Measurements from ENCODE around the gene RNF224. TPM values are rescaled to one million over a fixed set of nuclear protein-coding genes. Genes with fewer than 3 reads are reported as not detected.
A peak's percentile ranks its signal among the peaks of the same experiment; 100 is the strongest.

RNF224 gene
- total RNA-seq, 1 donor from 2014 or later = 0.35 TPM

DNA sequence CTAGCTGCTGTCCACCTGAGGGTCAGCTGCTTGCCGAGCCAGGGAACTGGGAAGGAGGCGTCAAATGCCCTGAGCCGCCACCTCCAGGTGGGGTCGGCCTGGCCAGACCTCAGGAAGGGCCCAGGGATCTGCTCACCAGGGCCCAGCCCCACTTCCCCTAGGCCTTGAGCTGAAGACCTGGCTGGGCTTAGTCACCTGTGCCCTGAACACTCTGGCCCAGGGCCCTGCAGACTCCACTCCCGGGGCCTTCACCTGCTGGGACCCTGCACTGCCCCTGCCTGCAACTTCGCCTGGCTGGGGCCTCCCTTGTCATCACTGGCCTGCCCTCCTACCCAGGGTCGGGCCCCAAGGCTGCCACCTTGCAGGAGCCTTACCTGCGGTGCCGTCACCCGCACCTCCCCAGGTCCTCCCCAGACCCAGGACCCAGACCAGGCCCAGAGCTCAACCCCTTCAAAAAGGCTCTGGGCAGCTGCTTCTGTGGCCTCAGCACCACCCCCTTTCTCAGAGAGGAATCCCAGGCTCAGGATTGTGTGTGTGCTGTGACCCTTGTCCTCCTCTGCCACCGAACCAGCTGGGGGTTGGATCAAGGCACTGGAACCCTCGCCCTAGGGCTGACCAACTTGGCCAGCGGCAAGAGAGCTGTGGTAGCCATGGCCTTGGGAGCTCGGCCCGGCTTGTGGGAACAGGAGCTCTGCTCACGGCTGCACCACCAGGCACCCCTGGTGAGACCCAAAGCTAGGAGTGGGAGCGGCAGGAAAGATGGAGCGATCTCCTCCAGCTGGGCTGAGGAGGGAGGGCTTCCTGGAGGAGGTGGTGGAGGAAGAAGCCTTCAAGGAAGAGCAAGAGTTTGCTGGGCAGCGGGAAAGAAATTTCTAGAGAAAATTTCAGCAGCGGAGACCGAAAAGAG is 26.7 kb downstream of the RNF224 start:
- Histone ChIP-seq H3K36me3 (peaks cover 21% of the 10 kb centered on the region), H3K9me3 (no peaks in the 10 kb centered on the region), H3K27me3 (no peaks in the 10 kb centered on the region), H3K27ac (peak overlapping the region; percentile 75), H3K4me1 (peaks cover 16% of the 10 kb centered on the region), H3K4me3 (peak overlapping the region; percentile 86)
- no peak for TF ChIP-seq CTCF (IDR thresholded peaks at IDR 0.05)
- ATAC-seq = no peak
- no peak for DNase-seq
- intact Hi-C loops (cut with DNase I) = no loop called here

DNA sequence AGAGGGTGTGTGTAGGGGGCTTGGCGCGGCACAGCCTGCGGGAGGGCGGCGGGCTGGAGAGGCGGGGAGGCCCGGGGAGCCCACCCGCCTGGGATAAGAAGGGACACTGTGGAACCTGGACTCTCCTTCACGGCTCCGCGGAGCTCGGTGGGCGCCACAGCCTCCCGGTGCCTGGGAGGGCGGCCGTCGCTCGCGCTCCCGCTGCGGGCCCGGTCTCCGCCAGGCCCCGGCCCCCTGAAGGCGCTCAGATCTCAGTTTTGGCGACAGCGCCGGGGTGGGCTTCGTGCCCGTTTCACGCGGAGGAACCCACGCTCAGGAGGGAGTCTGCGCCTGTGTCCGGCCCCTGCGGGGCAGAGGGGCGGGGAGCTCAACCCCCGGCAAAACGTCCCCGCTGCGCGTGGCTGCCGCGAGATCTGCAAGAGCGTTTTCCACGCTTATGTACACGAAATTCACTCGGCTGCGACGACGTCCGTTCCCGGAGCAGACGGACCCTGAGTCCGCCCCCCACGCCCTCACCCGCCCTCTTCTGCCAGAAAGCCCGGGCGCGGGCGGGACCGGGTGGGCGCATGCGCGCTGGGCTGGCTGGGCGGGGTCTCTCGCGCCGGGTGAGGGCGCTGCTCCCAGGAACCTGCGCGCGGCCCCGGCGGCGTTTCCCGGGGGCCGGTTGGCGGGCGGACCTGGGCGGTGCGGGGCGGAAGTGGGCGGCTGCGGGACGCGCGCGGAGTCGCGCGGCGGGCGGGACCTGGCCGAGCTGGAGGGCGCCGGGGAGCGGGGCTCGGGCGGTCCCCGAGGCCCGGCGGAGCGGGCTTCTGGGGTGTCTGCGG is 27.5 kb downstream of the RNF224 start, which contains the start of gene NELFB:
Gene NELFB, plus strand, starts transcription at position 704 of the 824 bp plus-strand sequence.
- ATAC-seq (peak; percentile 94), DNase-seq (peak; percentile 97)
- no peak for TF ChIP-seq CTCF (IDR thresholded peaks at IDR 0.05)
- H3K27ac ChIP-seq = peak within 1 kb of the TSS; percentile 75
- H3K4me3 ChIP-seq = peak within 1 kb of the TSS; percentile 86
- H3K9me3 ChIP-seq = no peaks in the 10 kb centered on the region
- intact Hi-C loops (cut with DNase I) = no loop called here
- peaks cover 27% of the 10 kb centered on the region for H3K36me3 ChIP-seq
- peaks cover 16% of the 10 kb centered on the region for H3K4me1 ChIP-seq
- H3K27me3 ChIP-seq = no peaks in the 10 kb centered on the region

GRCh38 chr9:137255448-137256114 is 28.3 kb downstream of the RNF224 start:
- TF ChIP-seq CTCF (IDR thresholded peaks at IDR 0.05) = no peak
- Histone ChIP-seq H3K9me3 (no peaks in the 10 kb centered on the region), H3K27ac (peak overlapping the region; percentile 74), H3K27me3 (no peaks in the 10 kb centered on the region), H3K4me3 (peak overlapping the region; percentile 86), H3K36me3 (peaks cover 27% of the 10 kb centered on the region), H3K4me1 (peaks cover 16% of the 10 kb centered on the region)
- intact Hi-C loops (cut with DNase I) = no loop called here
- ATAC-seq = peak; percentile 58
- peak; percentile 86 for DNase-seq

DNA sequence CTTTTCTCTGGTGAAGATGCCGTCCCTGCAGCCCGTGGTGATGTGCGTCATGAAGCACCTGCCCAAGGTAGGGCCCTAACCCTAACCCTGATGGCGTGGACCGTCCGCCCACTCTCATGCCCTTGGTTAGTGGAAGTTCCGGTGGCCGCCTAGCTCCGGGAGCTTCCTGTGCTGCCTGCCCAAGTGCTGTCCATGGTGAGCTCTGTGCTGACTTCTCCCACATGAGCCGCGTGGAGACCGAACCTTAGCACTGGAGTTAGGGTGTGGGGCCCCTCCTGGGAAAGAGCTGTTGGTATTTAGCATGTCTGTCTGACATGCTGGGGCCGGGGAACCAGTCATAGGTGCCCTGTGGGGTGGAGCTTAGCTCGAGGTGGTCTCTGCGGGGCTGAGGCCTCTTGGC is 29.1 kb downstream of the RNF224 start:
- ATAC-seq = no peak
- Histone ChIP-seq H3K27me3 (no peaks in the 10 kb centered on the region), H3K36me3 (peaks cover 27% of the 10 kb centered on the region), H3K9me3 (no peaks in the 10 kb centered on the region), H3K4me1 (peaks cover 16% of the 10 kb centered on the region), H3K4me3 (peak overlapping the region; percentile 86), H3K27ac (no peak overlapping the region)
- no peak for TF ChIP-seq CTCF (IDR thresholded peaks at IDR 0.05)
- intact Hi-C loops (cut with DNase I) = no loop called here
- no peak for DNase-seq

DNA sequence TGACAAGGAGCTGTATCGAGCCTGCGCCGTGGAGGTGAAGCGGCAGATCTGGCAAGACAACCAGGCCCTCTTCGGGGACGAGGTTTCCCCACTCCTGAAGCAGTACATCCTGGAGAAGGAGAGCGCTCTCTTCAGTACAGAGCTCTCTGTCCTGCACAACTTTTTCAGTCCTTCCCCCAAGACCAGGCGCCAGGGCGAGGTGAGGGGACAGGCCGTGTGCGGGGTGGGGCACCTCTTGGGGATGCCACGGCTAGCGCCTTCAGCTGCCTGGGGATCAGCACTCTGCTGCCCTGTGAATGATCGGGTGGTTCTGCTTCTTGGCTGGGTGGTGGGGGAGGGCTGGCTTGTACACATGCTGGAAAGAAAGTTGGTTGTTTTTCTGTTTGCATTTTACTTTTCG is 29.6 kb downstream of the RNF224 start:
- no peak overlapping the region for H3K27ac ChIP-seq
- no peak overlapping the region for H3K4me3 ChIP-seq
- TF ChIP-seq CTCF (IDR thresholded peaks at IDR 0.05) = no peak
- DNase-seq (no peak), ATAC-seq (no peak)
- intact Hi-C loops (cut with DNase I) = no loop called here
- H3K9me3 ChIP-seq = no peaks in the 10 kb centered on the region
- H3K36me3 ChIP-seq = peaks cover 27% of the 10 kb centered on the region
- H3K27me3 ChIP-seq = no peaks in the 10 kb centered on the region
- H3K4me1 ChIP-seq = peaks cover 16% of the 10 kb centered on the region
